Endothelial cell (in vitro differentiated cells): ENCODE data around the gene STK4. TPM values are rescaled to one million over a fixed set of nuclear protein-coding genes. Genes with fewer than 3 reads are reported as not detected.
A peak's percentile ranks its signal among the peaks of the same experiment; 100 is the strongest.

Experiments used
- DNase-seq: peaks from one replicate; pipeline ENCODE4 v3.0.0; 2021; ENCODE audit warnings: low spot score
- H3K27ac Mint-ChIP-seq: one replicate; pipeline ENCODE4 v1.8.0; 2021; ENCODE audit warnings: mixed read lengths, inconsistent platforms; ENCODE audit not compliant: unreplicated experiment
- H3K27me3 Mint-ChIP-seq: one replicate; pipeline ENCODE4 v1.8.0; 2021; ENCODE audit warnings: mild to moderate bottlenecking, moderate library complexity, mixed read lengths, inconsistent platforms; ENCODE audit not compliant: unreplicated experiment
- H3K36me3 Mint-ChIP-seq: one replicate; pipeline ENCODE4 v1.8.0; 2021; ENCODE audit warnings: mild to moderate bottlenecking, low read depth, mixed read lengths, inconsistent platforms; ENCODE audit not compliant: unreplicated experiment
- H3K4me1 Mint-ChIP-seq: one replicate; pipeline ENCODE4 v1.8.0; 2021; ENCODE audit warnings: mild to moderate bottlenecking, mixed read lengths, inconsistent platforms; ENCODE audit not compliant: unreplicated experiment
- H3K4me3 Mint-ChIP-seq: one replicate; pipeline ENCODE4 v1.8.0; 2021; ENCODE audit warnings: mild to moderate bottlenecking, mixed read lengths, inconsistent platforms; ENCODE audit not compliant: unreplicated experiment
- H3K9me3 Mint-ChIP-seq: one replicate; pipeline ENCODE4 v1.8.0; 2021; ENCODE audit warnings: mixed read lengths, inconsistent platforms; ENCODE audit not compliant: unreplicated experiment
- total RNA-seq: library from RNA; stranded (reverse); fragmentation: NEBNext Ultra II Directional; extraction: Animal tissue kit (Norgen Biotek cat#: 25700); gene quantifications from one replicate; pipeline ENCODE4 v1.2.1, GENCODE V29; 2021; ENCODE audit not compliant: unreplicated experiment
- TF ChIP-seq, protein P1 (sequence below): fragments of 200-600 bp; sonication (generic); IDR thresholded peaks from one replicate; pipeline ENCODE4 v1.5.0; 2021; ENCODE audit warnings: antibody characterized with exemption; ENCODE audit not compliant: unreplicated experiment

The STK4 gene
- total RNA-seq, 1 donor from 2014 or later, result 34.1 TPM

- Mint-ChIP-seq H3K4me3 (no peak overlapping the region), H3K36me3 (peaks cover 5% of the 10 kb centered on the region), H3K27me3 (no peaks in the 10 kb centered on the region), H3K9me3 (no peaks in the 10 kb centered on the region), H3K27ac (peak overlapping the region; percentile 59), H3K4me1 (peaks cover 8% of the 10 kb centered on the region)
- TF ChIP-seq, protein P1, sequence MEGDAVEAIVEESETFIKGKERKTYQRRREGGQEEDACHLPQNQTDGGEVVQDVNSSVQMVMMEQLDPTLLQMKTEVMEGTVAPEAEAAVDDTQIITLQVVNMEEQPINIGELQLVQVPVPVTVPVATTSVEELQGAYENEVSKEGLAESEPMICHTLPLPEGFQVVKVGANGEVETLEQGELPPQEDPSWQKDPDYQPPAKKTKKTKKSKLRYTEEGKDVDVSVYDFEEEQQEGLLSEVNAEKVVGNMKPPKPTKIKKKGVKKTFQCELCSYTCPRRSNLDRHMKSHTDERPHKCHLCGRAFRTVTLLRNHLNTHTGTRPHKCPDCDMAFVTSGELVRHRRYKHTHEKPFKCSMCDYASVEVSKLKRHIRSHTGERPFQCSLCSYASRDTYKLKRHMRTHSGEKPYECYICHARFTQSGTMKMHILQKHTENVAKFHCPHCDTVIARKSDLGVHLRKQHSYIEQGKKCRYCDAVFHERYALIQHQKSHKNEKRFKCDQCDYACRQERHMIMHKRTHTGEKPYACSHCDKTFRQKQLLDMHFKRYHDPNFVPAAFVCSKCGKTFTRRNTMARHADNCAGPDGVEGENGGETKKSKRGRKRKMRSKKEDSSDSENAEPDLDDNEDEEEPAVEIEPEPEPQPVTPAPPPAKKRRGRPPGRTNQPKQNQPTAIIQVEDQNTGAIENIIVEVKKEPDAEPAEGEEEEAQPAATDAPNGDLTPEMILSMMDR, result no peak
- no peak for DNase-seq
Observed at GRCh38 chr20:45049904-45050471, 83.7 kb downstream of the STK4 start.

- H3K27ac Mint-ChIP-seq, result no peak overlapping the region
- peaks cover 8% of the 10 kb centered on the region for H3K4me1 Mint-ChIP-seq
- H3K27me3 Mint-ChIP-seq, result no peaks in the 10 kb centered on the region
- DNase-seq, result no peak
- peaks cover 5% of the 10 kb centered on the region for H3K36me3 Mint-ChIP-seq
- H3K4me3 Mint-ChIP-seq, result no peak overlapping the region
- H3K9me3 Mint-ChIP-seq, result no peaks in the 10 kb centered on the region
- TF ChIP-seq, protein P1, result no peak
Observed at GRCh38 chr20:45051204-45052060, 85.1 kb downstream of the STK4 start.

DNA sequence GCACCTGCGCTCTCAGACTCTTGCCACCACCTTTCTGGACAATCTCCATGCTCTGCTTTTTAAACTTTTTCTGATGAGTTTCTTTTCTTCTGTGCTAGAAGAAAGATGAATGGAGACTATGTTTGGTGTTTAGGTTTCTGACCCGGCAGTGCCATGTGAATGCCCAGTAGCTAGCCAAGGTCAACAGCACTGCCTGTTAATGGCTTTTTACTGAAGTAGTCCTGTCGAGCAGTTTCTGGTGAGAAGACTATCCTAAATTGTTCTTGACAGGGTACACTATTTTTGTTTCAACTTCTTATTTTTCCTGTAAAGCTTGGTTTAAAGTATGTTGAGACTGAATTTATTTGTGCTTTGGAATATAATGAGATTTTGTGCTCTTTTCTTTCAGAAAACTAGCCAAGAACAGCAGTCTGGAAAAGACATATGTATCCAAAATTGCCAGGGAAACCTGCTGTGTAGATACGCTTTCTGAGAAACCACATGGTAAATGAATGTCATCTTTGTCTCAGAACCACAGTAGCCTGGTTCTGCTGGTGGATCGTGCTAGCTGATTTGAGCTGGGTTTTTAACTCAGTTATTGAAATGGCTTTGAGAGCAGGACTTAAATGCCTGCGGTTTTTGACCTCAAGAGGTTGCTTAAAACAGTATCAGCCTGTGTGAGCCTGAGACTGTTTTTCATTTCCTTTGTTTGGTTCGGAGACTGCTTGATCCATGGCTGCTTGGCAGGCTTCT, 86.6 kb downstream of the STK4 start:
- no peak overlapping the region for H3K4me3 Mint-ChIP-seq

DNA sequence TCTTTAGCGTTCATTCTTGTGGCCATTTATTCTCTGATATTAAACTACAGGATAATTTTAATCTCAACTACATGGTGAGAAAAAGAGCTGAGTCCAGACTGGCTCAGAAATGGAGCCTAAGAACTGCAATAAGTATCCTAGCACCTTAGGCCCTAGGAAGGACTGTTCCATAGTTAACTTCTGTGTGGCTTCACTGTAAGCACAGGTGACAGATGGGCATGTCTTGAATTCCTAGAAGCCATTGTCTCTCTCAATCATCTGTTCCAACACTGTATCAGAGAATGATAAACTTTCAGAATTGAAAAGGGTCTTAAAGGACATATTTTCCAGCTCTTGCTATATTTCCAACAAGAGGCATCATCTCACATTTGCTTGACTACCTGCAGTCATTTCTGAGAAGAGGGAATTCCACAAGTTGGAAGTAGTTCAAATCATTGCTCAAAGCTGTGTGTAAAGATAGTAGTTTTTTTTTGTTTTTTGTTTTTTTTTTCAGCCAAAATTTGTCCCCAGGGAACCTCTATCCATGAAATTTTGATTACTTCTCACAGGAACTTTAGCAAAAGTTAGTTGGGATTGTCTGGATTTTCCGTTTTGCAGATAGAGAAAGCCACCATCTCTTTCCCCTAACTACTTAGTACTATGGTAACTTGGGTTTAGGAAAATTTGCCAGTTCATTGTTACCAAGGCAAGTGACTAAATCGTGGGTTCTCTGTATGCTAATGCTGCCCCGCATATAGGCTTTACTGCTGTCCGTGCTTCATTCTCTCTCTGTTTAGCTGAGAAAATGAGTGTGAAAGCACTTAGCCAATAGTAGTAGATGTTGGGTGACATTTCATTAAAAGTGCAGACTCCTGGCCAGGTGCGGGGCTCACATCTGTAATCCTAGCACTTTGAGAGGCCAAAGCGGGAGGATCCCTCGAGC, 87.4 kb downstream of the STK4 start:
- Mint-ChIP-seq H3K9me3 (no peaks in the 10 kb centered on the region), H3K27ac (no peak overlapping the region), H3K36me3 (peaks cover 5% of the 10 kb centered on the region), H3K27me3 (no peaks in the 10 kb centered on the region), H3K4me3 (no peak overlapping the region), H3K4me1 (peaks cover 8% of the 10 kb centered on the region)
- no peak for DNase-seq
- TF ChIP-seq, protein P1, result no peak

More for the DNA sequence above, 86.6 kb downstream of the STK4 start:
- H3K9me3 Mint-ChIP-seq, result no peaks in the 10 kb centered on the region
- H3K27ac Mint-ChIP-seq, result no peak overlapping the region
- no peak for DNase-seq
- peaks cover 5% of the 10 kb centered on the region for H3K36me3 Mint-ChIP-seq
- H3K27me3 Mint-ChIP-seq, result no peaks in the 10 kb centered on the region
- TF ChIP-seq, protein P1, result no peak
- H3K4me1 Mint-ChIP-seq, result peaks cover 8% of the 10 kb centered on the region
